Lower leg skin (tissue), 4 donors: ENCODE data around the gene PPM1N. TPM values are rescaled to one million over a fixed set of nuclear protein-coding genes. Genes with fewer than 3 reads are reported as not detected.
A peak's percentile ranks its signal among the peaks of the same experiment; 100 is the strongest.

Experiments used
- DNase-seq, 2 donors: peaks; one replicate each; pipeline ENCODE4 v3.0.0-alpha.2; 2019; ENCODE audit warnings: low spot score in 2 of 2
- H3K4me3 ChIP-seq: fragments of 200-600 bp; sonication (generic); 2 replicates; pipeline ENCODE4 v1.5.1; 2017; ENCODE audit warnings: mild to moderate bottlenecking, low read depth; ENCODE audit not compliant: poor library complexity, severe bottlenecking
- POLR2A ChIP-seq, 2 donors: fragments of 450-650 bp; IDR thresholded peaks; one replicate each; pipeline ENCODE4 v1.6.1; 2016 to 2017; ENCODE audit warnings: antibody characterized with exemption in 2 of 2, mild to moderate bottlenecking in 1 of 2, moderate library complexity in 1 of 2
- WGBS, 2 donors: methylation state at CpG; one replicate each; pipeline ENCODE4 v1.1.5; 2018; 5-methylcytosine and 5-hydroxymethylcytosine counted together
- intact Hi-C: fragments of 100-400 bp; cut with DNase I; formaldehyde crosslinking; loops from one replicate; pipeline ENCODE4 v1.15.0; 2023; ENCODE audit warnings: low total_unique reads
- total RNA-seq, 4 donors: library from RNA; depleted of rRNA; stranded (reverse); fragments of >200 nt; gene quantifications; one replicate each; pipeline ENCODE4 v1.1.0, GENCODE V29; 2016
- TF ChIP-seq, protein P1 (sequence below), 3 donors: fragments of 450-650 bp; IDR thresholded peaks; one replicate each; pipeline ENCODE4 v1.5.1; 2016; ENCODE audit warnings: antibody characterized with exemption in 3 of 3, mild to moderate bottlenecking in 3 of 3, moderate library complexity in 2 of 3

The PPM1N gene
- total RNA-seq, 4 donors from 2014 or later: 2.9 to 4.7 (median 3.6) TPM

DNA sequence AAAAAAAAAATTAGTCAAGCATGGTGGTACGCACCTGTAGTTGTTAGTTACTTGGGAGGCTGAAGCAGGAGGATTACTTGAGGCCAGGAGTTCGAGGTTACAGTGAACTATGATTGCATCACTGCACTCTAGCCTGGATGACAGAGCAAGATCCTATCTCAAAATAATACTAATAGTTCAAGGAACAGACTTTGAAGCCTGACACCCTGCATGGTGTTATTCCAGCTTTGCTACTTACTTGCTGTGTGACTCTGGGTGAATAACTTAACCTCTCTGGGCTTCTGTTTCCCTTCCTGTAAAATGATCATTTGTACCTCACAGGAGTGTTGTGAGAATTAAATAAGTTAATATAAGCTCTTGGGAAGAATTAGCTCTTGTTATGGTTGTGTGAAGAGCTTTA lies 34.0 kb upstream of the PPM1N start:
- WGBS, 2 donors: 84 to 98% methylated on average over 2 of the region's 2 CpGs
- no peak for TF ChIP-seq POLR2A (IDR thresholded peaks at IDR 0.05)
- TF ChIP-seq, protein P1, sequence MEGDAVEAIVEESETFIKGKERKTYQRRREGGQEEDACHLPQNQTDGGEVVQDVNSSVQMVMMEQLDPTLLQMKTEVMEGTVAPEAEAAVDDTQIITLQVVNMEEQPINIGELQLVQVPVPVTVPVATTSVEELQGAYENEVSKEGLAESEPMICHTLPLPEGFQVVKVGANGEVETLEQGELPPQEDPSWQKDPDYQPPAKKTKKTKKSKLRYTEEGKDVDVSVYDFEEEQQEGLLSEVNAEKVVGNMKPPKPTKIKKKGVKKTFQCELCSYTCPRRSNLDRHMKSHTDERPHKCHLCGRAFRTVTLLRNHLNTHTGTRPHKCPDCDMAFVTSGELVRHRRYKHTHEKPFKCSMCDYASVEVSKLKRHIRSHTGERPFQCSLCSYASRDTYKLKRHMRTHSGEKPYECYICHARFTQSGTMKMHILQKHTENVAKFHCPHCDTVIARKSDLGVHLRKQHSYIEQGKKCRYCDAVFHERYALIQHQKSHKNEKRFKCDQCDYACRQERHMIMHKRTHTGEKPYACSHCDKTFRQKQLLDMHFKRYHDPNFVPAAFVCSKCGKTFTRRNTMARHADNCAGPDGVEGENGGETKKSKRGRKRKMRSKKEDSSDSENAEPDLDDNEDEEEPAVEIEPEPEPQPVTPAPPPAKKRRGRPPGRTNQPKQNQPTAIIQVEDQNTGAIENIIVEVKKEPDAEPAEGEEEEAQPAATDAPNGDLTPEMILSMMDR (IDR thresholded peaks at IDR 0.05): no peak
- no peak overlapping the region for H3K4me3 ChIP-seq
- intact Hi-C loops: no loop called here
- DNase-seq: no peak

DNA sequence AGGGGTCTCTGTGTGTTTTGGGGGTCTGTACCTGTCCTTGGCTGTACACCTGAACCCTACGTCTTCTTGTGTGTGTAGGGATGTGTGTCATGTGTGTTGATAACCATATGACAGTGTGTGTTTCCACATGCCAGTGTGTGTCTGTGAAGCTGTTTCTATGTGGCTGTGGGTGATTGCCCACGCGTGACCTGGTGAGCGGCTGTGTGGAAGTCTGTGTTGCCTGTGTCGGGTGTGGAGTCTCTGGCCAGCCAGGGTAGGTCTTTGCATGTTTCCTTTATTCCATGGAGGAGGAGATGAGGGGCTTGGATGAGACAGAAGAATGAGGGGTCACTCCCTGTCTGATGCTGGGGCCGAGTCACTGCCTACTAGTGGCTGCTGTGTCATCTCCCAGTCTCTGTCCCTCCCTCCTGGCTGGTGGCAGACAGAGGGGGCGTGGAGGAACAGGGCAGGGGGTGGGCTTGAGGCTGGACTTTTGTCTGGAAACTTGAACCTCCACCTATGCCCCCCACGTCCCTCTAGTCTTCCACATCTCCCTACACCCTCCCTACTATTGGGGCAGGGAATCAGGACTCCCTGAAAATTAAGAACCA lies 33.3 kb upstream of the PPM1N start:
- WGBS, 2 donors: 68 to 73% methylated on average over 8 of the region's 8 CpGs
- TF ChIP-seq POLR2A (IDR thresholded peaks at IDR 0.05): no peak
- TF ChIP-seq, protein P1 (IDR thresholded peaks at IDR 0.05): no peak
- no peak overlapping the region for H3K4me3 ChIP-seq
- intact Hi-C loops: no loop called here
- DNase-seq: no peak

DNA sequence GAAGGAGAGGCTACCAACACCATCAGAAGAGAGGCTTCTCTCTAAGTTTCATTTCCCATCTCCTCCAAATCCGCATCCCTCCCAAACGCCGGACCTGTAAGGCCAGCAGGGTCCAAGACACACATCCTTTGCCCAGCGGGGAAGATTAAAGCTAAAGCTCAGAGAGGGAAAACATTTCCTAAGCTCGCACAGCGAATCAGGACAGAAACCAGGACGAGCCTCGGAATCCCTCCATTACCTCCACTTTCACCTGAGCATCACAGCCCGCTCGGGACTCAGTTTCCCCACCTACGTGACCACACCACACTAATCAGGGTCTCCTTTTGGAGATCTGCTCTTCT lies 31.2 kb upstream of the PPM1N start:
- intact Hi-C loops: no loop called here
- TF ChIP-seq, protein P1 (IDR thresholded peaks at IDR 0.05): no peak
- TF ChIP-seq POLR2A (IDR thresholded peaks at IDR 0.05): no peak
- WGBS, 2 donors: 1% methylated on average over 11 of the region's 11 CpGs
- peak overlapping the region; percentile 30 for H3K4me3 ChIP-seq
- no peak for DNase-seq

DNA sequence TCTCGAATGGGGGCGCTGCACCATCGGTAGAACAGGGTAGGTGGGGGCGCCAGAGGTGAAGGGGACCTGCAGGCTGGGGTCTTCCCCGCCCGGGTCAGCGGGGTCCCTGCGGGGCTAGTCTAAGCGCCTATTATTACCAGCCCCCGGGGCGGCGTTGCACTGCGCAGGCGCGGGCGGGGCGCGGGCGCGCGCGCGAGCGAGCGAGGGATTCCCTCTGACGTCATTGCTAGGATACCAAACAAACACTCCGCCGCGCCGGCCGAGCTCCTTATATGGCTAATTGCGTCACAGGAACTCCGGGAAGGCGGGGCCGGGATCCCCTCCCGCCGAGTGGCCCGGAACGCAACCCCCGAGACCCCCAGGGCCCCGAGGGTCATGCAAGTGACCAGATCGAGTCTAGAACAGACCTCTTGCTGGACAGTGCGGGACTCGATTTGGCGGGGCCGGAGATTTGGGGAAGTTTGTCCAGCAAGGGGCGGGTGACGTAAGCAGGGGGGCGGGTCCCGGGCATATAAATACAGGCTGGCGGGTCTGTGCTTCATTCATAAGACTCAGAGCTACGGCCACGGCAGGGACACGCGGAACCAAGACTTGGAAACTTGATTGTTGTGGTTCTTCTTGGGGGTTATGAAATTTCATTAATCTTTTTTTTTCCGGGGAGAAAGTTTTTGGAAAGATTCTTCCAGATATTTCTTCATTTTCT lies 30.6 kb upstream of the PPM1N start, which contains the start of gene FOSB:
TSS of gene FOSB (plus strand) at position 541 of the 703 bp plus-strand sequence. CDS start 591 bp downstream, outside the sequence.
- TF ChIP-seq, protein P1 (IDR thresholded peaks at IDR 0.05): no peak
- TF ChIP-seq POLR2A (IDR thresholded peaks at IDR 0.05): peak in 1 of 2 donors; percentile 97
- intact Hi-C loops: no loop called here
- peak; percentile 94 to 99 for DNase-seq
- 0% methylated on average over 36 to 38 of the region's 56 CpGs for WGBS, 2 donors
- peak within 1 kb of the TSS; percentile 30 for H3K4me3 ChIP-seq

DNA sequence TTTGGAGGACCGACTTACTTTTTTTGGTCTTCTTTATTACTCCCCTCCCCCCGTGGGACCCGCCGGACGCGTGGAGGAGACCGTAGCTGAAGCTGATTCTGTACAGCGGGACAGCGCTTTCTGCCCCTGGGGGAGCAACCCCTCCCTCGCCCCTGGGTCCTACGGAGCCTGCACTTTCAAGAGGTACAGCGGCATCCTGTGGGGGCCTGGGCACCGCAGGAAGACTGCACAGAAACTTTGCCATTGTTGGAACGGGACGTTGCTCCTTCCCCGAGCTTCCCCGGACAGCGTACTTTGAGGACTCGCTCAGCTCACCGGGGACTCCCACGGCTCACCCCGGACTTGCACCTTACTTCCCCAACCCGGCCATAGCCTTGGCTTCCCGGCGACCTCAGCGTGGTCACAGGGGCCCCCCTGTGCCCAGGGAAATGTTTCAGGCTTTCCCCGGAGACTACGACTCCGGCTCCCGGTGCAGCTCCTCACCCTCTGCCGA lies 30.0 kb upstream of the PPM1N start:
- intact Hi-C loops: no loop called here
- TF ChIP-seq, protein P1 (IDR thresholded peaks at IDR 0.05): no peak
- no peak for TF ChIP-seq POLR2A (IDR thresholded peaks at IDR 0.05)
- 0 to 1% methylated on average over 26 to 31 of the region's 31 CpGs for WGBS, 2 donors
- peak in 1 of 2 donors; percentile 92 for DNase-seq
- peak overlapping the region; percentile 20 for H3K4me3 ChIP-seq
